Activated naive CD8-positive, alpha-beta T cell treated with anti-CD3 and anti-CD28 coated beads, Interleukin-2, amount 50 U/mL, for 24 hours (primary cell): ENCODE data around the gene HCRTR1.
A peak's percentile ranks its signal among the peaks of the same experiment; 100 is the strongest.

Experiments
- ATAC-seq: fragments of 150-1000 bp; cut with Tn5 transposase; one replicate; pipeline ENCODE4 v1.10.0; 2021
- DNase-seq: peaks from one replicate; pipeline ENCODE4 v3.0.0; 2021
- H3K27ac Mint-ChIP-seq: one replicate; pipeline ENCODE4 v1.8.0; 2021; ENCODE audit warnings: mild to moderate bottlenecking, mixed read lengths
- H3K27me3 Mint-ChIP-seq: one replicate; pipeline ENCODE4 v1.8.0; 2021; ENCODE audit warnings: mixed read lengths
- H3K36me3 Mint-ChIP-seq: one replicate; pipeline ENCODE4 v1.8.0; 2021; ENCODE audit warnings: low read depth, mixed read lengths
- H3K4me1 Mint-ChIP-seq: one replicate; pipeline ENCODE4 v1.8.0; 2021; ENCODE audit warnings: mixed read lengths
- H3K4me3 Mint-ChIP-seq: one replicate; pipeline ENCODE4 v1.8.0; 2021; ENCODE audit warnings: mild to moderate bottlenecking, moderate library complexity, mixed read lengths
- H3K9me3 Mint-ChIP-seq: one replicate; pipeline ENCODE4 v1.8.0; 2021; ENCODE audit warnings: mixed read lengths

HCRTR1 gene

GRCh38 chr1:31624731-31625514, 7.4 kb downstream of the HCRTR1 start:
- Mint-ChIP-seq H3K4me1 (peaks cover 10% of the 10 kb centered on the region), H3K36me3 (peaks cover 16% of the 10 kb centered on the region), H3K27me3 (no peaks in the 10 kb centered on the region), H3K27ac (no peak overlapping the region), H3K9me3 (no peaks in the 10 kb centered on the region), H3K4me3 (no peak overlapping the region)
- ATAC-seq (no peak), DNase-seq (no peak)

DNA sequence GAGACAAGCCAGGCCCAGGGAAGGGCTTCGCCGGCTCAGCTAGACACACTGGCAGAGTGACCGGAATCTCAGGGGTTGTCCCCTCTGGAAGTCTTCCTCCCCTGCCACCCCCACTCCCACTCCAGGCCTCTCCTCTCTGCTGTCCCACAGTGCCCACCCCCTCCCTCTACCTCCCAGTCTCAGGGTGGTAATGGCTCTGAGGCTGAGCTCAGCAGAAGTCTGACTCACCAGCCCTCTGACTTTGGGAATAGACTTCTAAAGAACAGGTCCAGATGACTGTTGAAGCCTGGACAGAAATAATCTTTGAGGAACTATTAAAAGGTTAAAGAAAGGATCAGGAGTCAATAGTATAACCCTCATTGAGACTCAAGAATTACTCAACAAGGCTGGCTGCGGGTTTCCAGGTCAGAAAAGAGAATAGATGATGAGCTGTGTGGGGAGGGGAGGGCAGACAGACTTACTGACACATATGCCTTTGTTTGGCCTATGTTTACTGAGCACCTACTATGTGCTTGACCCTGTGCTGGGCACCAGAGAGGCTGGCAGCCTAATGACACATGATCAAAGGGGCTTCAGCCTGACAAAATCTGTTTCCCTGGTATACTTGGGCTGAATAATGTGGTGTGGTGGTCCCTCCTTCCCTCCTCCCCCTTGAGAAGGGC, 8.2 kb downstream of the HCRTR1 start:
- H3K4me3 Mint-ChIP-seq: no peak overlapping the region
- no peaks in the 10 kb centered on the region for H3K9me3 Mint-ChIP-seq
- ATAC-seq (no peak), DNase-seq (no peak)
- no peaks in the 10 kb centered on the region for H3K27me3 Mint-ChIP-seq
- peaks cover 10% of the 10 kb centered on the region for H3K4me1 Mint-ChIP-seq
- peaks cover 17% of the 10 kb centered on the region for H3K36me3 Mint-ChIP-seq
- no peak overlapping the region for H3K27ac Mint-ChIP-seq

DNA sequence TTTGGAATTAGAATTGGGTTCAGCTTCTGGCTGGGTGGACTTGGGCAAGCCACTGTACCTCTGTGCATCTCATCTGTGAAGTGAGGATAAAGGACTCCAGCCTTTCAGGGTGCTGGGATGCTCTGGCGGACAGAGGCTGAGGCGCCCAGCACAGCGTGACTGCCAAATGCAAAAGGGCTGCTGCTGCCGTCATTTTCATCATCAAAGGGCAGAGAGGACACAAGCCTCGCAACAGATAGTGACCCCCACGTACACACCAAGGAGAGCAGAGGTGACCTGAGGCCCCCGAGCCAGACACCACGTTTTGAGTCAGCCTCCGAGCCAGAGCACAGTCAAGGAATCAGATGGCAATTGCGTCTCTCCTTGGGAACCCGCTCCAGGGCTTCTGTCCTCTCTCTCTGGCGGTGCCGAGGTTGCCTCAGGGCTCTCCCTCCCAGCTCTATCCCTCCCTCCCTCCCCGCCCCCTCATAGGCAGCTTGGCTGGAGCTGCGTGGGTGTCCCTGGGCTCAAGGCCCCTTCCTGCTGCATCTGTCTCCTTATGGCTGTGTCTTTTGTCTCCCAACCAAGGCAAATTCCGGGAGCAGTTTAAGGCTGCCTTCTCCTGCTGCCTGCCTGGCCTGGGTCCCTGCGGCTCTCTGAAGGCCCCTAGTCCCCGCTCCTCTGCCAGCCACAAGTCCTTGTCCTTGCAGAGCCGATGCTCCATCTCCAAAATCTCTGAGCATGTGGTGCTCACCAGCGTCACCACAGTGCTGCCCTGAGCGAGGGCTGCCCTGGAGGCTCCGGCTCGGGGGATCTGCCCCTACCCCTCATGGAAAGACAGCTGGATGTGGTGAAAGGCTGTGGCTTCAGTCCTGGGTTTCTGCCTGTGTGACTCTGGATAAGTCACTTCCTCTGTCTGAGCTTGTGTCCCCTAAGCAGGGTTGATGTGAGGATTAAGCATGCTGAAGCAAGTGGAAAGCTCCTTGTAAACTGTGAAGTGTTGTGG, 9.0 kb downstream of the HCRTR1 start:
- Mint-ChIP-seq H3K27ac (no peak overlapping the region), H3K36me3 (peaks cover 17% of the 10 kb centered on the region), H3K4me3 (no peak overlapping the region), H3K4me1 (peaks cover 10% of the 10 kb centered on the region), H3K27me3 (no peaks in the 10 kb centered on the region), H3K9me3 (no peaks in the 10 kb centered on the region)
- DNase-seq: no peak
- ATAC-seq: no peak

GRCh38 chr1:31627301-31627929, 9.9 kb downstream of the HCRTR1 start:
- H3K4me1 Mint-ChIP-seq: peaks cover 10% of the 10 kb centered on the region
- no peak overlapping the region for H3K27ac Mint-ChIP-seq
- H3K36me3 Mint-ChIP-seq: peaks cover 17% of the 10 kb centered on the region

DNA sequence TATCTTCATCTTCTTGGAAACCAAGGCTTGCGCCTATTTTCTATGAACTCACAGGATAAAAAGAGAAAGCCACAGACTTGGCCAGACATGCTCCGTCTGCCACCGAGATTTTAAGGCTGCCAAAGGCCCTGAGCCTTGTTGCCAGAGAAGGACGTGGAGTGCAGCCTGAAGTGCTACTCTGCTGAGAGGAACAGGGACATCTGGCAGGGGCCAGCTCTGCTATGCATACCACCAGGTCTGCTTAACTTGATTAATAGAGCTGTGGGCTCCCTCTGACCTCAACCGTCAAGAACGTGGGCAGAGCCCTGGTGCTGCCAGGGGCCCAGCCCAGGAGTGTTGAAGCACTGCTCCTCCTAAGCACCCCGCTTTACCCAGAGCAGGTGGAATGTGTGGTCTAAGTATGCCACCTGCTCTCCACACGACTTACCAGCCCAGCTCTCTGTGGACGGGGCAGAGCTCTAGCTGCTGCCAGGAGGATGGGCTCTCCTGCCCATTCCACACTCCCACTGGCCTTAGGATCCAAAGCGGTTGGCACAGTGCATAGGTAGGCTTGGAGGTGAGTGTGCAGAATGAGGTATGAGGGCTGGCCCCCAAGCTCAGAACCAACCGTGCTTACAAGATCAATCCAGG, 10.6 kb downstream of the HCRTR1 start:
- no peak overlapping the region for H3K27ac Mint-ChIP-seq
- ATAC-seq (no peak), DNase-seq (no peak)
- H3K4me3 Mint-ChIP-seq: no peak overlapping the region
- H3K9me3 Mint-ChIP-seq: no peaks in the 10 kb centered on the region
- no peaks in the 10 kb centered on the region for H3K27me3 Mint-ChIP-seq
- H3K36me3 Mint-ChIP-seq: peaks cover 17% of the 10 kb centered on the region
- peaks cover 10% of the 10 kb centered on the region for H3K4me1 Mint-ChIP-seq

More at GRCh38 chr1:31627301-31627929, 9.9 kb downstream of the HCRTR1 start:
- H3K4me3 Mint-ChIP-seq: no peak overlapping the region
- DNase-seq (no peak), ATAC-seq (no peak)
- no peaks in the 10 kb centered on the region for H3K9me3 Mint-ChIP-seq
- no peaks in the 10 kb centered on the region for H3K27me3 Mint-ChIP-seq

DNA sequence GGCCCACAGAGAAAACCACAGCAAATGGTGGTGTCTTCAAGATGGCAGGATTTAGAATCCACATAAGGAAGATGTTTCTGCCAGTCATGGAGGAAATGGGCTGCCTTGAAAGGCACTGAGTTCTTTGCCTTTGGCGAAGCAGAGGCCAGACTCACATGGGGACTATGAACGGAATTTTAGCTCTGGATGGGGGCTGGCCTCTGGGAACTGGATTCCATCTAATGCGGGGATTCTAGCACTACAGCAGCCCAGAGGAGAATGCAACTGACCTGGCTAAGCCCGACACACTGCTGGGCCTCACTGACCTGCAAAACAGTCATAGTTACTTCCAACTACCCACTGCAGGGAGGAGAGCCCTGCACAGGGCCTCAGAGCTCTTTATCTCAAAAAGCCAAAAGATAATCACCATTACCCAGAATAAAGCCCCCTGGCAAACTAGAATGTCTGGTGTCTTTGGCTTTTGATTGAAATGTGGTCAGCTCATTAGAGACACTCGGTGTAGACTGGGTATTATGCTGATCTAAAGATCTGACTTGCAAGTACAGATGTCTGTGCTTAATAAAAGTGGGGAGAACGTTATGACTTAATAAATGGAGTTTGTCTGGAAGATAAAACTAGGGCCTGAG, 11.6 kb downstream of the HCRTR1 start:
- no peak overlapping the region for H3K27ac Mint-ChIP-seq
- DNase-seq (no peak), ATAC-seq (no peak)
- no peak overlapping the region for H3K4me3 Mint-ChIP-seq
- H3K4me1 Mint-ChIP-seq: peaks cover 6% of the 10 kb centered on the region
- H3K9me3 Mint-ChIP-seq: no peaks in the 10 kb centered on the region
- no peaks in the 10 kb centered on the region for H3K27me3 Mint-ChIP-seq
- H3K36me3 Mint-ChIP-seq: peaks cover 14% of the 10 kb centered on the region

- Mint-ChIP-seq H3K4me3 (no peak overlapping the region), H3K27ac (no peak overlapping the region), H3K36me3 (peaks cover 16% of the 10 kb centered on the region), H3K9me3 (no peaks in the 10 kb centered on the region), H3K4me1 (peaks cover 11% of the 10 kb centered on the region), H3K27me3 (no peaks in the 10 kb centered on the region)
- no peak for DNase-seq
- no peak for ATAC-seq
Measured at GRCh38 chr1:31632649-31633048, 15.2 kb downstream of the HCRTR1 start.

DNA sequence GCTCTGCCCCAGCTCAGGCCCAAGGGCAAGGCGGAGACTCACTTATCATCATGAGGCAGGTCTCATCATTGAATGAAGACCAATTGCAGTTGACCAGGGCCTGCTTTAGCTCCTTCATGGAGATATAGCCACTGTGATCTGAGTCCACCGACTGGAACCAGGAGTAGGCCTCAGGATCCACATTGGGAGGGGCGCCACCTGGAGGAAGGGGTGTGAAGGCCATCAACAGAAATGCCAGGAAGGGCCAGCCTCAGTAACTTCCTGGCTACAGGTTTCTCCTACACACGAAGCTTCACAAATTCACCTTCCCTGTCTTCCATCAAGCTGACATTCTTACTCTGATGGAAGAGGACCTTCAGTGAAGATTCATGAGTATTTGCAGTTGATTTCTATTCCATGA, 15.6 kb downstream of the HCRTR1 start:
- Mint-ChIP-seq H3K27ac (no peak overlapping the region), H3K36me3 (peaks cover 13% of the 10 kb centered on the region), H3K4me1 (peaks cover 14% of the 10 kb centered on the region), H3K4me3 (no peak overlapping the region), H3K27me3 (no peaks in the 10 kb centered on the region), H3K9me3 (no peaks in the 10 kb centered on the region)
- peak; percentile 44 for DNase-seq
- no peak for ATAC-seq

GRCh38 chr1:31637915-31638673, 20.6 kb downstream of the HCRTR1 start:
- H3K27ac Mint-ChIP-seq: no peak overlapping the region
- no peak for ATAC-seq

DNA sequence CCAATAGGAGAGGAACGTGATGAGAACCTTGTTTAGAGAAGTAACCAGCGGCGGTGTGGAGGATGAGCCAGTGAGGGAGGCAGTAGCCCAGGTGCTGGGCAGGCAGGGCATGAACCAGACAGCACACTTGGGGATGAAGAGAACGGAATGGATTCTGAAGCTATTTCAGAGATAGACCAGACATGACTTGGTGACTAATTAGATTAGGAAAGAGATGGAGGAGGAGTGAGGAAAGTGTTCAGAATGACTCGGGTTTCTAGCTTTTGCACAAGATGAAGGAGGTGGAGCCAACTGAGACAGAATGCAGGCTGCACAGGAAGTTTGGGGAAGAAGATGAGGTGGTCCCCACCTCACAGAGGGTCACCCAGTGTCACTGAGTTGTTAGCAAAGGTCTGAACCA, 22.1 kb downstream of the HCRTR1 start:
- peaks cover 33% of the 10 kb centered on the region for H3K4me1 Mint-ChIP-seq
- no peaks in the 10 kb centered on the region for H3K9me3 Mint-ChIP-seq
- no peaks in the 10 kb centered on the region for H3K27me3 Mint-ChIP-seq
- H3K36me3 Mint-ChIP-seq: peaks cover 4% of the 10 kb centered on the region
- H3K27ac Mint-ChIP-seq: no peak overlapping the region
- no peak for DNase-seq
- ATAC-seq: peak; percentile 15
- H3K4me3 Mint-ChIP-seq: no peak overlapping the region

More at GRCh38 chr1:31637915-31638673, 20.6 kb downstream of the HCRTR1 start:
- no peak for DNase-seq
- Mint-ChIP-seq H3K36me3 (peaks cover 6% of the 10 kb centered on the region), H3K4me1 (peaks cover 26% of the 10 kb centered on the region), H3K27me3 (no peaks in the 10 kb centered on the region), H3K9me3 (no peaks in the 10 kb centered on the region), H3K4me3 (no peak overlapping the region)

GRCh38 chr1:31640179-31640578, 22.7 kb downstream of the HCRTR1 start:
- H3K36me3 Mint-ChIP-seq: no peaks in the 10 kb centered on the region
- H3K4me1 Mint-ChIP-seq: peaks cover 36% of the 10 kb centered on the region
- no peaks in the 10 kb centered on the region for H3K9me3 Mint-ChIP-seq

DNA sequence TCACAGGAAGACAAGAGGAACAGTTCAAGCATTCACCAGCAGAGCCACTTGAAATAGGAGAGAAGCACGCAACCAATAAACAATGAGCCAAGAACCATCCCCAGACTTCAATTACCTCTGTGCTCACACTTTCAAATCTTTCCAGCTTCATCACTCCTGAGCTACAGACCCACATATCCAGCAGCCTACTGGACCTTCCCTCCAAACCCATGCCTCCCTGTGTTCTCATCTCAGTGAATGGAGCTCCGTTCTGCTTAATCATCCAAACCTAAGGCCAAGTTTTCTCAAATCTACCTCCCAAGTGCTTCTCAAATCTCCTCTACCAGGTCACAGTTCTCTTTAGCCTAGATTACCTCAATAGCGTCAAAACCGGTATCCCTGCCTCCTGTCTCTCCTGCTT, 23.5 kb downstream of the HCRTR1 start:
- H3K4me1 Mint-ChIP-seq: peaks cover 44% of the 10 kb centered on the region
- H3K4me3 Mint-ChIP-seq: no peak overlapping the region
- DNase-seq (no peak), ATAC-seq (no peak)
- no peaks in the 10 kb centered on the region for H3K9me3 Mint-ChIP-seq
- H3K27me3 Mint-ChIP-seq: no peaks in the 10 kb centered on the region
- H3K27ac Mint-ChIP-seq: no peak overlapping the region
- no peaks in the 10 kb centered on the region for H3K36me3 Mint-ChIP-seq

More at GRCh38 chr1:31640179-31640578, 22.7 kb downstream of the HCRTR1 start:
- DNase-seq (no peak), ATAC-seq (no peak)
- no peaks in the 10 kb centered on the region for H3K27me3 Mint-ChIP-seq
- H3K27ac Mint-ChIP-seq: no peak overlapping the region
- no peak overlapping the region for H3K4me3 Mint-ChIP-seq

GRCh38 chr1:31642366-31642765, 24.9 kb downstream of the HCRTR1 start:
- DNase-seq (no peak), ATAC-seq (no peak)
- no peak overlapping the region for H3K27ac Mint-ChIP-seq
- H3K4me1 Mint-ChIP-seq: peaks cover 37% of the 10 kb centered on the region
- no peaks in the 10 kb centered on the region for H3K27me3 Mint-ChIP-seq
- no peak overlapping the region for H3K4me3 Mint-ChIP-seq
- H3K36me3 Mint-ChIP-seq: no peaks in the 10 kb centered on the region
- no peaks in the 10 kb centered on the region for H3K9me3 Mint-ChIP-seq
